Activated T-cell treated with anti-CD3 and anti-CD28 coated beads, Interleukin-2, amount 50 U/mL, for 24 hours (primary cell): ENCODE data around the gene RANBP9.

Experiments used
- DNase-seq: peaks from one replicate; pipeline ENCODE4 v3.0.0-alpha.2; 2020
- H3K27ac Mint-ChIP-seq: 2 replicates; pipeline ENCODE4 v1.8.0; 2020; ENCODE audit warnings: mild to moderate bottlenecking, mixed read lengths
- H3K27me3 Mint-ChIP-seq: 2 replicates; pipeline ENCODE4 v1.8.0; 2020; ENCODE audit warnings: mixed read lengths
- H3K36me3 Mint-ChIP-seq: 2 replicates; pipeline ENCODE4 v1.8.0; 2020; ENCODE audit warnings: low read depth, mixed read lengths
- H3K4me1 Mint-ChIP-seq: 2 replicates; pipeline ENCODE4 v1.8.0; 2020; ENCODE audit warnings: low read depth, mixed read lengths
- H3K4me3 Mint-ChIP-seq: 2 replicates; pipeline ENCODE4 v1.8.0; 2020; ENCODE audit warnings: mild to moderate bottlenecking, moderate library complexity, mixed read lengths
- H3K9me3 Mint-ChIP-seq: 2 replicates; pipeline ENCODE4 v1.8.0; 2020; ENCODE audit warnings: mixed read lengths

RANBP9 gene

GRCh38 chr6:13697857-13698256 is 13.8 kb downstream of the RANBP9 start:
- H3K36me3 Mint-ChIP-seq: peaks cover 55% of the 10 kb centered on the region
- no peaks in the 10 kb centered on the region for H3K9me3 Mint-ChIP-seq
- H3K27ac Mint-ChIP-seq: no peak overlapping the region
- peaks cover 72% of the 10 kb centered on the region for H3K4me1 Mint-ChIP-seq
- H3K27me3 Mint-ChIP-seq: no peaks in the 10 kb centered on the region
- H3K4me3 Mint-ChIP-seq: no peak overlapping the region
- no peak for DNase-seq

DNA sequence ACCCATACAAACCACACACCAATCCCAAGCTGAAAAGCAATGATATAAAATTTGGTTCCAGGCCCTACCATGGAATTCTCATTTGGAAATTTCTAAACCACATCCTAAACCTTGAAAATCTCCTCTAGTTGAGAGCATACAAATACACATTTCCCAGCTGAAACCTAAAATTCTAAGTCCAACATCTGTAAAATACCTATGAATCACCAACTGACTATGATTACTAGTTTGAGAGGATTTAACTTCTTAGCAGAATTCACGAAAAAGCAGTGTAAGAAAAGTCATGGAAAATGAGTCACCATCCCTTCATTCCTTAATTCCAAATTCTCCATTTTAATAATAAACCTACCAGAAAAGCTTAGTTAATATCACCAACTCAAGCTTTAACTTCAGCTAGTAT is 15.4 kb downstream of the RANBP9 start:
- no peak for DNase-seq
- H3K4me1 Mint-ChIP-seq: peaks cover 70% of the 10 kb centered on the region

DNA sequence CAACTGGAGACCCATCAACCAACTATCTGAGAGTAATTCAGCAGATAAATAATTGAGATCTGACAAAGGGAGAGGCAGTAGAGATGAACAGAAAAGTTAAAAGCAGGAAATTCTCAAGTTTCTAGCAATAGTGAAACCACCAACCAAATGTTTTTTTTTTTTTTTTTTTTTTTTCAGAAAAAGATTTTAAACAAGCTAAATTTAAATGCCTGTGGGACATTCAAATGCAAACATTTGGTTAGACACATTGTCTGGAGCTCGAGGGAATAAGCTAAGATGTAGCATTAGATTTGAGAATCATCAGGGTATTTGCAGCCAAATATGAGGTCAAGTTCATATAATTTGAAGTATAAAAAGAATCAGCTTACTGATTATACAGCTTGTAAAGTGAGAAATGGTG is 16.4 kb downstream of the RANBP9 start:
- Mint-ChIP-seq H3K4me3 (peak overlapping the region; percentile 39), H3K4me1 (peaks cover 69% of the 10 kb centered on the region)

More for the DNA sequence above, 15.4 kb downstream of the RANBP9 start:
- Mint-ChIP-seq H3K27ac (peak overlapping the region; percentile 60), H3K9me3 (no peaks in the 10 kb centered on the region), H3K4me3 (no peak overlapping the region), H3K36me3 (peaks cover 64% of the 10 kb centered on the region), H3K27me3 (no peaks in the 10 kb centered on the region)

DNA sequence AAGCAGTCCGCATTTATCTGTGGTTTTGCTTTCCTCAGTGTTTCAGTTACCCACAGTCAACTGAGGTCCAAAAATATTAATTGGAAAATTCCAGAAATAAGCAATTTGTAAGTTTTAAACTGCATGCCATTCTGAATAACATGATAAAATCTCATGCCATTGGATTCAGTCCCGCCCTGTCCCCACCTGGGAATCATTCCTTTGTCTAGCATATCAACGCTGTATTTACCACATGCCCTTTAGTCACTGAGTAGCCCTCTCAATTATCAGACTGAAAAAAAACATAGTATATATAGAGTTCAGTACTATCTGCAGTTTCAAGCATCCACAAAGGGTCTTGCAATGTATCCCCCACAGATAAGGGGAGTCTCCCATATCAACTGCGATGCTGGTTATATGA is 17.1 kb downstream of the RANBP9 start:
- Mint-ChIP-seq H3K27ac (no peak overlapping the region), H3K27me3 (no peaks in the 10 kb centered on the region), H3K36me3 (peaks cover 72% of the 10 kb centered on the region), H3K4me1 (peaks cover 74% of the 10 kb centered on the region), H3K4me3 (no peak overlapping the region), H3K9me3 (peaks cover 3% of the 10 kb centered on the region)
- DNase-seq: no peak

More for the DNA sequence above, 16.4 kb downstream of the RANBP9 start:
- Mint-ChIP-seq H3K9me3 (no peaks in the 10 kb centered on the region), H3K27ac (peak overlapping the region; percentile 72), H3K27me3 (no peaks in the 10 kb centered on the region), H3K36me3 (peaks cover 66% of the 10 kb centered on the region)
- no peak for DNase-seq

DNA sequence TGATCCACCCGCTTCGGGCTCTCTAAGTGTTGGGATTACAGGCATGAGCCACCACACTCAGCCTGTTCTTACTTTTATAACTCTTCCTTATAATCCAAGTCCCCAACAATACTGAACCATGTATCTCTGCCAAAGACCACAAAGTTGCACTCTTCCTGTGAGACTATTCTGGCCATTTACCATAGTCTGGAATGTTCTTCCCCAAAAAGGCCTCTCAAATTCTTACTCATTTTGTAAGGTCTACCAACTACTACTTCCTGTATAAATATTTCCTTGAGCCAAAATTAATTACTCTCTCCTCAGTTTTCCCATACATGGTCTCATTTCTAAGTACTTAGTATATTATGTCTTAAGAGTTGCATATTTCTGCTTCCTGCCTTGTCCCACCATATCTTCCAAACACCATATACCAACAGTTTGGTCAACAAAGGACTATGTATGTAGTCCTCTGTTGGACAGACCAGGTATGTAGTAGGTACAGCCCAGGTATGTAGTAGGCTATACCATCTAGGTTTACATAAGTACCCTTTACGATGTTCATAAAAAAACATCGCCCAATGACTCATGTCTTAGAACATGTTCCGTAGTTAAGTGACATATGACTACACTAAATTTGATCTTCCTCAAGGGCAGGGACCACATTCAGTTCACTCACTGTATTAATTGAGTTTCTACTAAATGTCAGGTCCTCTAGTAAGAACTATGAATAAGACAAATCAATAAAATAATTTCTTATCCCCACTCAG is 22.0 kb downstream of the RANBP9 start:
- peak overlapping the region; percentile 41 for H3K27ac Mint-ChIP-seq
- H3K27me3 Mint-ChIP-seq: no peaks in the 10 kb centered on the region
- H3K4me1 Mint-ChIP-seq: peaks cover 68% of the 10 kb centered on the region
- peaks cover 5% of the 10 kb centered on the region for H3K9me3 Mint-ChIP-seq
- no peak for DNase-seq
- H3K4me3 Mint-ChIP-seq: no peak overlapping the region
- peaks cover 61% of the 10 kb centered on the region for H3K36me3 Mint-ChIP-seq

- H3K4me3 Mint-ChIP-seq: no peak overlapping the region
- H3K27me3 Mint-ChIP-seq: no peaks in the 10 kb centered on the region
- peak overlapping the region; percentile 41 for H3K27ac Mint-ChIP-seq
- no peak for DNase-seq
- H3K9me3 Mint-ChIP-seq: peaks cover 5% of the 10 kb centered on the region
- peaks cover 69% of the 10 kb centered on the region for H3K4me1 Mint-ChIP-seq
- H3K36me3 Mint-ChIP-seq: peaks cover 52% of the 10 kb centered on the region
These were observed 22.9 kb downstream of the RANBP9 start for GRCh38 chr6:13688692-13689196.

GRCh38 chr6:13687917-13688351 is 23.7 kb downstream of the RANBP9 start:
- H3K4me1 Mint-ChIP-seq: peaks cover 64% of the 10 kb centered on the region
- H3K4me3 Mint-ChIP-seq: no peak overlapping the region
- peaks cover 5% of the 10 kb centered on the region for H3K9me3 Mint-ChIP-seq
- H3K27ac Mint-ChIP-seq: peak overlapping the region; percentile 41
- no peak for DNase-seq
- H3K36me3 Mint-ChIP-seq: peaks cover 47% of the 10 kb centered on the region
- no peaks in the 10 kb centered on the region for H3K27me3 Mint-ChIP-seq

GRCh38 chr6:13684855-13685254 is 26.8 kb downstream of the RANBP9 start:
- no peaks in the 10 kb centered on the region for H3K27me3 Mint-ChIP-seq
- H3K27ac Mint-ChIP-seq: peak overlapping the region; percentile 28
- H3K4me1 Mint-ChIP-seq: peaks cover 72% of the 10 kb centered on the region
- H3K4me3 Mint-ChIP-seq: no peak overlapping the region
- peaks cover 5% of the 10 kb centered on the region for H3K9me3 Mint-ChIP-seq
- peaks cover 42% of the 10 kb centered on the region for H3K36me3 Mint-ChIP-seq
- DNase-seq: no peak

DNA sequence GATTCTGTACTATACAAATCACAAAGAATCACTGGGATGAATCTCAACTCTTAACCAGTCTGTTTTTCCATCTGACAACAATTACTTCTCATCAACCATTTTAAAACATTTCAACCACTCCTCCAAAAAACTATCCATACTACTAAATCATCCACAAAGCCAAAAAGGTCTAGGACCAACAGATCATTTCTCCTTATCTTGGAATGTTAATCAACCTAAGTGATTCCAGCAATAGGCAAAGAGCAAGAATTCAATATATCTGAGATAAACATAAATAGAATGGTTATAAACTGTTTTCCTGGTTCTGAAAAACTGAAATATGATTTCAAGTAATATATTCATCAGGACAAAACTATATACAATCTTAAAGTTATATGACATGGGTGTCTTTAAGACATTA is 28.6 kb downstream of the RANBP9 start:
- peaks cover 64% of the 10 kb centered on the region for H3K4me1 Mint-ChIP-seq
- H3K27ac Mint-ChIP-seq: peak overlapping the region; percentile 63
- no peaks in the 10 kb centered on the region for H3K9me3 Mint-ChIP-seq
- no peak for DNase-seq
- H3K4me3 Mint-ChIP-seq: no peak overlapping the region
- H3K36me3 Mint-ChIP-seq: peaks cover 41% of the 10 kb centered on the region
- no peaks in the 10 kb centered on the region for H3K27me3 Mint-ChIP-seq

DNA sequence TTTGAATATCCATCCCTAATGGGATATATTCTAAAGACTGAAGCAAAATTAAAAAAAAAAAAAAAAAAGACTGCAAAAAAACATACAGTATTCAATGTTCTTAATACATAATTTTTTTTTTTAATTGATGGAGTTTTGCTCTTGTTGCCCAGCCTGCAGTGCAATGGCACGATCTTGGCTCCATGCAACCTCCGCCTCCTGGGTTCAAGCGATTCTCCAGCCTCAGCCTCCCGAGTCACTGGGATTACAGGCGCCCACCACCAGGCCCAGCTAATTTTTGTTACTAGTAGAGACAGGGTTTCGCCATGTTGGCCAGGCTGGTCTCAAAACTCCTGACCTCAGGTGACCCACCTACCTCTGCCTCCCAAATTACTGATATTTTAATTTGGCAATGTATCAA is 29.3 kb downstream of the RANBP9 start:
- Mint-ChIP-seq H3K4me1 (peaks cover 57% of the 10 kb centered on the region), H3K36me3 (peaks cover 41% of the 10 kb centered on the region), H3K27me3 (no peaks in the 10 kb centered on the region), H3K4me3 (no peak overlapping the region), H3K27ac (no peak overlapping the region), H3K9me3 (no peaks in the 10 kb centered on the region)
- DNase-seq: no peak

GRCh38 chr6:13681305-13682061 is 30.2 kb downstream of the RANBP9 start:
- Mint-ChIP-seq H3K27me3 (no peaks in the 10 kb centered on the region), H3K36me3 (peaks cover 43% of the 10 kb centered on the region), H3K4me3 (peak overlapping the region; percentile 58), H3K4me1 (peaks cover 55% of the 10 kb centered on the region), H3K27ac (peak overlapping the region; percentile 84), H3K9me3 (peaks cover 5% of the 10 kb centered on the region)
- no peak for DNase-seq

GRCh38 chr6:13680448-13680968 is 31.1 kb downstream of the RANBP9 start:
- no peak overlapping the region for H3K4me3 Mint-ChIP-seq
- H3K27me3 Mint-ChIP-seq: no peaks in the 10 kb centered on the region
- peaks cover 5% of the 10 kb centered on the region for H3K9me3 Mint-ChIP-seq
- H3K4me1 Mint-ChIP-seq: peaks cover 58% of the 10 kb centered on the region
- peak overlapping the region; percentile 18 for H3K27ac Mint-ChIP-seq
- peaks cover 45% of the 10 kb centered on the region for H3K36me3 Mint-ChIP-seq
- no peak for DNase-seq

DNA sequence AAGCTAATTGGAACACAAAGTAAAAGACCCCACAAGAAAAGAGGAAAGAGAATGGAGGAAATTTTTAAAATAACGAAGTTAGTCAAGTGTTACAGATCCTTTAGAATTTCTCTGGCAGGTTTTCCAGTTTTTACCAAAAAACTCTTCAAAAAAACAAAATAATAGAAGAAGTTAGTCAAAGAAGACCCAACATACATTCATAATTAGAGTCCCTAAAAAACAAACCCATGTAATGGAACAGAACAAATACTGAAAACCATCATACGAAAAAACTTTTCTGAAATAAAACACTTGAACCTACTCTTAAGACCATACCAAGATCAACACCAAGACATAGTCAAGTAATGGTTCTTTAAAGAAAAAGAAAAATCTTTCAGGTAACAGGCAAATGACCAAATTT is 31.6 kb downstream of the RANBP9 start:
- Mint-ChIP-seq H3K9me3 (peaks cover 5% of the 10 kb centered on the region), H3K4me3 (no peak overlapping the region), H3K4me1 (peaks cover 61% of the 10 kb centered on the region), H3K27me3 (no peaks in the 10 kb centered on the region), H3K36me3 (peaks cover 44% of the 10 kb centered on the region), H3K27ac (no peak overlapping the region)
- no peak for DNase-seq

DNA sequence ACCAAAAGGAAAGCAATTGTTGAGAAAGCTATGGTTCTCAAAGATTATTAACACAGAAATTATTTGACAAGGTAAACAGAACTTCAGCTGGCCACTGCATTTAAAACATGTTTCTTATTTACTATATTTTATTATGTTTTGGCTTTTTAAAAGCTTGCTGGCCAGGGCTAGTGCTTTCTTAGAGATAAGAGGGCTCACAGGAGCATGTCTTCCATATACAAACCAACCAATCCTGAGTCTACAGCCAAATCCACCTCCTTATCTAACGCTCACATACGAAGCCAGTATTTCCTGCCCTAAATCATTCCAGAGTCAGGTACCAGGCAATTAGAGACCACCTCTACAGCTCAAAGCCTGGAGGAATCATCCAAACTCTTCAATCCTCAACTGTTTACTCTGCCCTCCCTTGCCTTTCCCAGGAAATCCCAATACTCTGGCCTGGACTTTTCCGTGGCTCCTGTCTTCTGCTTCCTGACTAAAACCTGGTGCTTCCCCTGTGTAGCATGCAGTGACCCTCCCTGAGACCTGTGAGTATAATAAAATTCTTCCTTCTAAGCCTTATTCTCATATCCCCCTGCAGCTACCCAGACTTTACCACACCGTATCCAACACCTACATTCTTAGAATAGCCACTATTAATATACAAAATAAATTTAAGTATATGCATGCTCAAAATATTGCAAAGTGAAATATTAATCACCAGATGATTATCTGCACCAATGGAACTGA is 33.2 kb downstream of the RANBP9 start:
- Mint-ChIP-seq H3K4me3 (no peak overlapping the region), H3K4me1 (peaks cover 64% of the 10 kb centered on the region), H3K36me3 (peaks cover 46% of the 10 kb centered on the region), H3K27ac (no peak overlapping the region), H3K27me3 (no peaks in the 10 kb centered on the region), H3K9me3 (peaks cover 5% of the 10 kb centered on the region)
- no peak for DNase-seq
